ENCODE data around the gene COL27A1.

Gene COL27A1

GRCh38 chr9:114237247-114237646 is 81.9 kb downstream of the COL27A1 start:
- H3K9me3 ChIP-seq (ENCODE audit: low read length) = no peaks in the 10 kb centered on the region
- H3K4me1 ChIP-seq (ENCODE audit: insufficient read depth, low read length, severe bottlenecking) = no peaks in the 10 kb centered on the region
- TF ChIP-seq EZH2 (IDR thresholded peaks at IDR 0.05; ENCODE audit: borderline replicate concordance, low read length) = no peak
- no peak for TF ChIP-seq CTCF (IDR thresholded peaks at IDR 0.05; ENCODE audit: low read length)

GRCh38 chr9:114237781-114238180 is 82.4 kb downstream of the COL27A1 start:
- Histone ChIP-seq H4K20me1 (ENCODE audit: insufficient read depth, low read length) (no peaks in the 10 kb centered on the region), H3K27ac (ENCODE audit: low read depth, low read length, poor library complexity, severe bottlenecking) (no peak overlapping the region), H3K79me2 (ENCODE audit: insufficient read depth, low read length) (no peaks in the 10 kb centered on the region), H3K4me1 (ENCODE audit: insufficient read depth, low read length, severe bottlenecking) (no peaks in the 10 kb centered on the region), H3K36me3 (ENCODE audit: insufficient read depth, low read length) (no peaks in the 10 kb centered on the region), H3K27me3 (ENCODE audit: insufficient read depth, low read length) (peaks cover 8% of the 10 kb centered on the region; the same call in 1 of the 2 replicates), H2AFZ (ENCODE audit: low read length) (no peak overlapping the region), H3K9me3 (ENCODE audit: low read length) (no peaks in the 10 kb centered on the region), H3K4me2 (ENCODE audit: low read length) (no peak overlapping the region), H3K9ac (ENCODE audit: low read length) (no peak overlapping the region), H3K9me2 (ENCODE audit: low read depth, low read length) (no peaks in the 10 kb centered on the region), H3F3A (ENCODE audit: insufficient read depth, low read length) (no peaks in the 10 kb centered on the region), H3K4me3 (ENCODE audit: low read depth, low read length, poor library complexity, severe bottlenecking) (no peak overlapping the region)
- TF ChIP-seq CTCF (IDR thresholded peaks at IDR 0.05; ENCODE audit: low read length) (no peak), EZH2 (IDR thresholded peaks at IDR 0.05; ENCODE audit: borderline replicate concordance, low read length) (no peak)

More at GRCh38 chr9:114237247-114237646, 81.9 kb downstream of the COL27A1 start:
- Histone ChIP-seq H3K27me3 (ENCODE audit: insufficient read depth, low read length) (peaks cover 8% of the 10 kb centered on the region; the same call in 1 of the 2 replicates), H3K27ac (ENCODE audit: low read depth, low read length, poor library complexity, severe bottlenecking) (no peak overlapping the region), H3K36me3 (ENCODE audit: insufficient read depth, low read length) (no peaks in the 10 kb centered on the region), H3F3A (ENCODE audit: insufficient read depth, low read length) (no peaks in the 10 kb centered on the region), H3K79me2 (ENCODE audit: insufficient read depth, low read length) (no peaks in the 10 kb centered on the region), H4K20me1 (ENCODE audit: insufficient read depth, low read length) (no peaks in the 10 kb centered on the region), H2AFZ (ENCODE audit: low read length) (no peak overlapping the region), H3K9ac (ENCODE audit: low read length) (no peak overlapping the region), H3K4me3 (ENCODE audit: low read depth, low read length, poor library complexity, severe bottlenecking) (no peak overlapping the region), H3K4me2 (ENCODE audit: low read length) (no peak overlapping the region), H3K9me2 (ENCODE audit: low read depth, low read length) (no peaks in the 10 kb centered on the region)

GRCh38 chr9:114238472-114238871 is 83.1 kb downstream of the COL27A1 start:
- H3K27ac ChIP-seq (ENCODE audit: low read depth, low read length, poor library complexity, severe bottlenecking) = no peak overlapping the region

More at GRCh38 chr9:114238472-114238871, 83.1 kb downstream of the COL27A1 start:
- Histone ChIP-seq H3K79me2 (ENCODE audit: insufficient read depth, low read length) (no peaks in the 10 kb centered on the region), H3K9me3 (ENCODE audit: low read length) (no peaks in the 10 kb centered on the region), H3K4me2 (ENCODE audit: low read length) (no peak overlapping the region), H3K36me3 (ENCODE audit: insufficient read depth, low read length) (no peaks in the 10 kb centered on the region), H3K9me2 (ENCODE audit: low read depth, low read length) (no peaks in the 10 kb centered on the region), H3K27me3 (ENCODE audit: insufficient read depth, low read length) (peaks cover 8% of the 10 kb centered on the region; the same call in 1 of the 2 replicates), H4K20me1 (ENCODE audit: insufficient read depth, low read length) (no peaks in the 10 kb centered on the region), H3F3A (ENCODE audit: insufficient read depth, low read length) (no peaks in the 10 kb centered on the region), H2AFZ (ENCODE audit: low read length) (no peak overlapping the region), H3K9ac (ENCODE audit: low read length) (no peak overlapping the region), H3K4me3 (ENCODE audit: low read depth, low read length, poor library complexity, severe bottlenecking) (no peak overlapping the region), H3K4me1 (ENCODE audit: insufficient read depth, low read length, severe bottlenecking) (no peaks in the 10 kb centered on the region)
- TF ChIP-seq EZH2 (IDR thresholded peaks at IDR 0.05; ENCODE audit: borderline replicate concordance, low read length) (no peak), CTCF (IDR thresholded peaks at IDR 0.05; ENCODE audit: low read length) (no peak)

Measured in OCI-LY1 (cell line).